ENCODE measurements around the gene EFNA3. TPM values are rescaled to one million over a fixed set of nuclear protein-coding genes. Genes with fewer than 3 reads are reported as not detected.

EFNA3 gene
- total RNA-seq, 1 experiment from 2014 or later: 20.4 TPM

GRCh38 chr1:155134880-155135414 lies 56.3 kb downstream of the EFNA3 start:
- Histone ChIP-seq H3K9me3 (ENCODE audit: control insufficient read depth in 1 of 2, insufficient read depth in 1 of 2, low read depth in 1 of 2, low read length in 2 of 2) (no peaks in the 10 kb centered on the region), H3K79me2 (ENCODE audit: insufficient read depth, low read length) (peaks cover 57% of the 10 kb centered on the region), H3K9me2 (ENCODE audit: insufficient read depth) (no peaks in the 10 kb centered on the region), H3K27me3 (ENCODE audit: insufficient read depth, low read length) (no peaks in the 10 kb centered on the region), H3K4me1 (ENCODE audit: control insufficient read depth in 1 of 2, insufficient read depth in 2 of 2, low read length in 2 of 2) (peaks cover 41 to 70% of the 10 kb centered on the region in 2 experiments), H3K4me2 (ENCODE audit: low read length) (peak overlapping the region; percentile 89), H3K36me3 (ENCODE audit: control insufficient read depth in 1 of 2, insufficient read depth in 2 of 2, low read length in 2 of 2) (peaks cover 15 to 33% of the 10 kb centered on the region in 2 experiments; a peak in 3 of 4 replicates), H2AFZ (ENCODE audit: low read depth, low read length, poor library complexity, severe bottlenecking) (no peak overlapping the region), H3K9ac (ENCODE audit: low read length) (peak overlapping the region; percentile 97), H3K4me3 (replicated peaks in 1 of 2; ENCODE audit: low read depth in 1 of 2, low read length in 2 of 2) (peak overlapping the region; percentile 77 to 88), H4K20me1 (ENCODE audit: insufficient read depth) (no peaks in the 10 kb centered on the region), H3K27ac (ENCODE audit: low read depth, low read length) (peak overlapping the region; percentile 95)
- RAD21 ChIA-PET (ENCODE audit: low non-redundant PET in 1 of 2, low total read pairs in 2 of 2, uncharacterized antibody in 2 of 2, unreplicated experiment in 2 of 2): interaction anchor here in 1 of 2 experiments (1.3 kb wide), 1 partner anchor 32 kb away, joined by 5 read pairs; no protein-coding TSS in a partner anchor
- intact Hi-C loops (cut with micrococcal nuclease): loop anchor here (2.0 to 5.0 kb wide), 3 partner anchors 32 to 163 kb away; partner anchors contain the start of genes CKS1B and SHC1
- POLR2A ChIA-PET: interaction anchor here (0.8 to 1.1 kb wide), 4 partner anchors 10 to 59 kb away, joined by 3 to 4 read pairs (median 4); partner anchors contain the start of gene KRTCAP2
- CTCF ChIA-PET: interaction anchor here (1.6 to 2.2 kb wide), 3 partner anchors 33 to 50 kb away, joined by 5 to 10 read pairs (median 6); partner anchors contain the start of gene KRTCAP2
- DNase-seq (ENCODE audit: low read depth, low spot score): peak; percentile 92
- BruUV-seq (replicated peaks): TSS peak; percentile 53
- ATAC-seq: peak; percentile 71
- TF ChIP-seq ATF3 (IDR thresholded peaks at IDR 0.05) (no peak), YY1 (IDR thresholded peaks at IDR 0.05; ENCODE audit: extremely low read depth, insufficient replicate concordance, low read depth, low read length) (peak; percentile 45)

- DNase-seq (ENCODE audit: low read depth, low spot score) (peak; percentile 82), ATAC-seq (peak; percentile 80)
- H3K36me3 ChIP-seq (ENCODE audit: control insufficient read depth in 1 of 2, insufficient read depth in 2 of 2, low read length in 2 of 2): peaks cover 15 to 33% of the 10 kb centered on the region in 2 experiments; a peak in 3 of 4 replicates
- H3K27ac ChIP-seq (ENCODE audit: low read depth, low read length): peak within 1 kb of the TSS; percentile 95
- peaks cover 36 to 66% of the 10 kb centered on the region in 2 experiments for H3K4me1 ChIP-seq (ENCODE audit: control insufficient read depth in 1 of 2, insufficient read depth in 2 of 2, low read length in 2 of 2)
- H2AFZ ChIP-seq (ENCODE audit: low read depth, low read length, poor library complexity, severe bottlenecking): no peak within 1 kb of the TSS
- peak within 1 kb of the TSS; percentile 89 for H3K4me2 ChIP-seq (ENCODE audit: low read length)
- ChIA-PET POLR2A (interaction anchor here (0.8 to 1.1 kb wide), 4 partner anchors 10 to 58 kb away, joined by 3 to 4 read pairs (median 4); partner anchors contain the start of gene KRTCAP2), CTCF (interaction anchor here (1.0 to 2.2 kb wide), 4 partner anchors 32 to 51 kb away, joined by 4 to 10 read pairs (median 6); partner anchors contain the start of gene KRTCAP2), RAD21 (ENCODE audit: low non-redundant PET in 1 of 2, low total read pairs in 2 of 2, uncharacterized antibody in 2 of 2, unreplicated experiment in 2 of 2) (interaction anchor here in 1 of 2 experiments (0.6 to 1.3 kb wide), 2 partner anchors 32 to 37 kb away, joined by 3 to 5 read pairs; no protein-coding TSS in a partner anchor)
- no peaks in the 10 kb centered on the region for H3K9me3 ChIP-seq (ENCODE audit: control insufficient read depth in 1 of 2, insufficient read depth in 1 of 2, low read depth in 1 of 2, low read length in 2 of 2)
- no peaks in the 10 kb centered on the region for H4K20me1 ChIP-seq (ENCODE audit: insufficient read depth)
- intact Hi-C loops (cut with micrococcal nuclease): loop anchor here (2.0 to 5.0 kb wide), 3 partner anchors 31 to 163 kb away; partner anchors contain the start of genes CKS1B and SHC1
- no peaks in the 10 kb centered on the region for H3K27me3 ChIP-seq (ENCODE audit: insufficient read depth, low read length)
- H3K9ac ChIP-seq (ENCODE audit: low read length): peak within 1 kb of the TSS; percentile 97
- peaks cover 54% of the 10 kb centered on the region for H3K79me2 ChIP-seq (ENCODE audit: insufficient read depth, low read length)
- TF ChIP-seq POLR2A (IDR thresholded peaks at IDR 0.05; ENCODE audit: borderline replicate concordance, extremely low read depth, insufficient read depth, insufficient read length): peak; percentile 77
- TF ChIP-seq YY1 (IDR thresholded peaks at IDR 0.05; ENCODE audit: extremely low read depth, insufficient replicate concordance, low read depth, low read length): peak; percentile 8
- 0 out of 6 replicates have a peak, but pooled peaks of 1 of the 3 experiments have one; percentile 13 for TF ChIP-seq CTCF (IDR thresholded peaks at IDR 0.05 in 2 of 3, conservative IDR thresholded peaks at IDR 0.05 in 1 of 3; ENCODE audit: borderline replicate concordance in 1 of 3, insufficient read depth in 1 of 3, low read depth in 2 of 3, low read length in 2 of 3)
- TF ChIP-seq RAD21 (IDR thresholded peaks at IDR 0.05; ENCODE audit: low read depth): no peak
- peak; percentile 95 for TF ChIP-seq POLR2AphosphoS5 (IDR thresholded peaks at IDR 0.05; ENCODE audit: low read depth, low read length)
- no peak for TF ChIP-seq EGR1 (IDR thresholded peaks at IDR 0.05; ENCODE audit: low read depth)
- peak; percentile 29; the same call in 1 of the 2 replicates for TF ChIP-seq ZFX (IDR thresholded peaks at IDR 0.05)
- no peaks in the 10 kb centered on the region for H3K9me2 ChIP-seq (ENCODE audit: insufficient read depth)
- BruUV-seq (replicated peaks): no TSS peak
- H3K4me3 ChIP-seq (replicated peaks in 1 of 2; ENCODE audit: low read depth in 1 of 2, low read length in 2 of 2): peak within 1 kb of the TSS; percentile 77 to 88
These were observed 56.9 kb downstream of the EFNA3 start, which contains the start of gene SLC50A1 for GRCh38 chr1:155135415-155136028. Gene SLC50A1 (plus strand): TSS chr1:155135852. CDS start chr1:155135912, 60 bp downstream.

Measured in HCT116 (cell line).